GM18505 (cell line): ENCODE data around the gene TAF1D.
"Not testable (repeated sequence)": the region's sequence is repeated elsewhere in the genome, so short reads cannot be mapped to it uniquely, and the experiment has no call there.

Experiments used
- ATAC-seq: cut with Tn5 transposase; IDR thresholded peaks from one replicate; pipeline ENCODE4 v1.9.1; 2021; ENCODE audit not compliant: unreplicated experiment
- POLR2A ChIP-seq: IDR thresholded peaks from 4 replicates; pipeline ENCODE4 v1.6.1; 2011; ENCODE audit warnings: borderline replicate concordance; ENCODE audit not compliant: insufficient read depth, insufficient read length; ENCODE audit errors: extremely low read depth

Gene TAF1D

GRCh38 chr11:93765551-93765950 lies 24.3 kb upstream of the TAF1D start:
- no peak for ATAC-seq
- no peak for TF ChIP-seq POLR2A

DNA sequence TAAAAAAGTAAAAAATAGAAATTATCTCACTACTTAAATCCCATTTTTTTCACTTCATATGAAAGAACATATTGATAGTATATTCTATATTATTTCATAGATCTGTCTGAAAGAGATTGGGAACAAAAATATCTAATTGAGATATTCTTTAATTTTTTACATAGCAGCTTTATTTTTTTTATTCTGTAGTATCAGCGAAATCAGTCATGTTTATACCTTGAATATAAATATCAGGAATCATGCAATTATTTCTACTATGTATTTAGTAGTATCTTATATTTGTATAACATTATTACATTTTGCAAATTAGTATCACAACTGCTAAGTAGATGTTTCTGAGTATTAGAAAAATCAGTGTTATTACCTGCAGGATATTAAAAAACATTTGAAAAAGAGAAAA lies 20.6 kb upstream of the TAF1D start:
- no peak for TF ChIP-seq POLR2A
- no peak for ATAC-seq

DNA sequence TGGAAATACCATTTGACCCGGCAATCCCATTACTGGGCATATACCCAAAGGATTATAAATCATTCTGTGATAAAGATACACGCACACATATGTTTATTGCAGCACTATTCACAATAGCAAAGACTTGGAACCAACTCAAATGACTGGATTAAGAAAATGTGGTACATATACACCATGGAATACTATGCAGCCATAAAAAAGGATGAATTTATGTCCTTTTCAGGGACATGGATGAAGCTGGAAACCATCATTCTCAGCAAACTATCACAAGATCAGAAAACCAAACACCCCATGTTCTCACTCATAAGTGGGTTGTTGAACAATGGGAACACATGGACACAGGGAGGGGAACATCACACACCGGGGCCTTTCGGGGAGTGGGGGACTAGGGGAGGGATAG lies 17.8 kb upstream of the TAF1D start:
- ATAC-seq: not testable (repeated sequence)

DNA sequence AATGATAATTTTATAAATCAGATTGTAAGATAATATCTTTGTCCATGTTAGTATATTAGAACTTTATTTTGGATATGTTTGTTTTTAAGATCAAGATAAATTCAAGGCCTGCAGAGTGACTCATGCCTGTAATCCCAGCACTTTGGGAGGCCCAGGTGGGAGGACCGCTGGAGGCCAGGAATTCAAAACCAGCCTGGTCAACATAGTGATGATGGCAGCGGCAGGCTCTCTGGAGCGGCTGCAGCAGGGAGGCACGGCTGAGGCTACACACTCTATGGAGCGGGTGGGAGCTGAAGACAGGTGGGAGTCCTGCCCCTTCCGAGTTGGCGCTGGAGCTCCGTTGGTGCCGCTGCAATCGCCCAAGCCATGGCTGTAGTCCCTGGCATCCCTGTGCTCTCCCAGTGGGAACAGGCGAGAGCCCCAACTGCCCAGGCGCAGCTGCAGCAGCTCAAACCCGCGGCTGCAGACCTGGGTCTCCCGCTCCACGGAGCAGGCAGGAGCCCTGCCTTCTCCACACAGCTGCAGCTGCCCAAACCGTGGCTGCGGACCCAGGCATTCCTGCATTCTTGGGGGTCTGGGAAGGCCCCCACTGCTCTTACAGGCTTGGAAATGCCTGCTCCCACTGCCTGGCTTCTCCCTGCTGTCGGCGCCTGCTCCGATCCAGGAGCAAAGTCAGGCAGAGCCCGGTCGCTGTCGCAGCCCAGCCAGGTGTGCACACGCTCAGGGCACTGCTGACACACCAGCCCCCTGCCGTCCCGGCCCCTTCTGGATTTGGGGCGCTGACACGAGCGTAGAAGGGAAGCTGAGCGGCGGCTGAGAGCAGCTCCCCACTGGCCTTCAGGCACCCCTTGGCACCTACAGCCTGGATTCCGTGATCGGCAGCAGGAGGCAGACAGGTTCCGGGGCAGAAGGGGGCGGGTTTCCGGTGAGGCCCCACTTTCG lies 16.9 kb upstream of the TAF1D start:
- TF ChIP-seq POLR2A: no peak
- ATAC-seq: no peak

DNA sequence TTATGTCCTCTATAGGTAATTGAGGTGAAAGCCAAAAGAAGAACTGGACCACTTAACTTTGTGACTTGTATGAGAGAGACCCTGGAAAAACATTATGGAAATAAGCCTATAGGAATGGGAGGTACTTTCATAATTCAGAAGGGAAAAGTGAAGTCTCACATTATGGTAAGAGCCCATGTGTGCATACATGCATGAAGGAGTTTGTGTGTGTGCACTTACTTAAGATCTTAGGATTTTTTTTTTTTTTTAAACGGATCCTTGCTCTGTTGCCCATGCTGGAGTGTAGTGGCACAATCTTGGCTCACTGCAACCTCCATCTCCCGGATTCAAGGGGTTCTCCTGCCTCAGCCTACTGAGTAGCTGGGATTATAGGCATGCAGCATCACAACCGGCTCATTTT lies 16.0 kb upstream of the TAF1D start:
- ATAC-seq: no peak
- TF ChIP-seq POLR2A: no peak

DNA sequence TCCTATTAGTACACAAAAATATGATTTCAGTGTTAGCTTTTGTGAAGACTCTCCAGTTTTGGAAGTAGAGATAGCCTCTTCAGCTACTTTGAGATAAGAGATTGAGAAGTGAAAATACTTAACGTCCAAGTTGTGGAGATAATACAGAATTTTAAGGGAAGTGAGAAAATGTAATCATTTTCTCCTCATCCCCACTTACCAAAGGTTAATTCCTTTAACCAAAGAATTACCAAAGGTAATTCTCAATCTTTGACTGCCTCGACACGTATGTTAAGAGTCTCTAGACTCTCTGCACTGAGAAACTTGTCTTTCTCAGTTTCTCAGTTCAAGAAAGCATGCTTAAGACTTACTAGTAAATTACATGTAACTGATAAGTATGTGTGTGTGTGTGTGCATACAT lies 15.5 kb upstream of the TAF1D start:
- TF ChIP-seq POLR2A: no peak
- ATAC-seq: no peak

- no peak for TF ChIP-seq POLR2A
- no peak for ATAC-seq
Observed at GRCh38 chr11:93753241-93753640, 11.9 kb upstream of the TAF1D start.

DNA sequence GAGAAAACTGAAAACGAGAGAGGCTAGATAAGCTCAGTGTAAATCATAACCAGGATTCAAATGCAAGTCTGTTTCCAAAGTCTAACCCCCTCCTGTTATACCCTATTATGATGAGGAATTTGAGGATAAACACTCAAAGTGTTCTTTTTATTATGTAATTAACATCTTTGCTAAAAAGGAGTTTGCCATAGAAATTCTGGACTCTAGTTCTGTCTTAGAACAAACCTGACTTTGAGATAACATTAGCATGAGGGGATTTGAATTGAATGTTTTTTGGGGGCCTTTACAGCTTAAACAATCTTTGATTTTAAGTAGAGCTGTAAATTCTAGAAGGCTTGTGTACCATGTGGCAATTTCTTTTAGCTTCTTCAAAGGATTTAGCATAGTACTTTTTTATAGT lies 9.7 kb upstream of the TAF1D start:
- no peak for ATAC-seq
- TF ChIP-seq POLR2A: no peak

GRCh38 chr11:93747122-93747521 lies 5.8 kb upstream of the TAF1D start:
- TF ChIP-seq POLR2A: no peak
- ATAC-seq: peak; percentile 70

- TF ChIP-seq POLR2A: no peak
- no peak for ATAC-seq
Observed at GRCh38 chr11:93746101-93746500, 4.8 kb upstream of the TAF1D start.

GRCh38 chr11:93745005-93745755 lies 3.9 kb upstream of the TAF1D start:
- not testable (repeated sequence) for ATAC-seq

DNA sequence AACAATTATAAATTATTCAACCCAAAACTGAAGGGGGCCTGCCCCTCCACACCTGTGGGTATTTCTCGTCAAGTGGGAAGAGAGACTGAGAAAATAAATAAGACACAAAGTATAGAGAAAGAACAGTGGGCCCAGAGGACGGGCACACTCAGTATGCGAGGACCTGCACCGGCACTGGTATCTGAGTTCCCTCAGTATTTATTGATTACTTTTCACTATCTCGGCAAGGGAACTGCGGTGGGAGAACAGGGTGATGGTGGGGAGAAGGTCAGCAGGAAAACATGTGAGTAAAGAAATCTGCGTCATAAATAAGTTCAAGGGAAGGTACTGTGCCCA lies 3.3 kb upstream of the TAF1D start:
- no peak for TF ChIP-seq POLR2A
- ATAC-seq: no peak

DNA sequence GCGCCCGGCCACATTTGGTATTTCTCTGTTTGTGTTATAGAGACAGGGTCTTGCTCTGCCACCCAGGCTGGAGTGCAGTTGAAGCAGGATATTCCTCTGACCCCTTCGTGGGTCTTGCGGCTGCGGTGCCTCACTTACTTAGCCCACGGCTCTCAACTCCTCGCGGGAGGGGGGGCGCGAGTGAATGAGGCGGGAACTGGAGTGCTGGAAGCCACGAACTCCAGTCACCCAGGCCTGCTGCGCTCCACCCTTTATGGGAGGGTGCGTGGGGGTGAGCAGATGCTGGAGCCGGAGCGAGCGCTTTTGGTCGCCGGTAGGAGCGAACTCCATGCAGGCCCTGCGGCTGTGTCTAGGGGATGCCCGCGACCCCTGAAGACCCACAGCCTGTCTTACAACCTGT lies 2.0 kb upstream of the TAF1D start:
- TF ChIP-seq POLR2A: no peak
- no peak for ATAC-seq

GRCh38 chr11:93741882-93742226 lies 559 bp upstream of the TAF1D start:
- ATAC-seq: peak; percentile 5
- no peak for TF ChIP-seq POLR2A

DNA sequence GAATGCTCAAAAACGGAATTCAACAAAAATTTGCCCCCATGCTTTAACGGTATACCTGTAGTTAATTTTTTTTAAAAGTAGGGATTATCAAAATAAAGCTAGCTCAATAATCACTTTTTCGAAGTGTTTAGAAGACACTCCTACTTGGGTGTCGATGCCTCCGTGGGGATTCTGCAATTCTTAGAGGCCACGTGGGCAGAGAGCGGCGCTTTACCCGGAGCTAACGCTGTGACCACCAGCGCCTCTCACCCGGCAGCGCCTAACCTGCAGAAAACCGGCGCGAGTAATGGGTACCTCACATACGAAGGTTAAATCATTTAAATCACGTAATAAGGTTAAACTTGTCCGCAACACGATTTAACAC lies 583 bp downstream of the TAF1D start:
- TF ChIP-seq POLR2A: no peak
- peak; percentile 33 for ATAC-seq

DNA sequence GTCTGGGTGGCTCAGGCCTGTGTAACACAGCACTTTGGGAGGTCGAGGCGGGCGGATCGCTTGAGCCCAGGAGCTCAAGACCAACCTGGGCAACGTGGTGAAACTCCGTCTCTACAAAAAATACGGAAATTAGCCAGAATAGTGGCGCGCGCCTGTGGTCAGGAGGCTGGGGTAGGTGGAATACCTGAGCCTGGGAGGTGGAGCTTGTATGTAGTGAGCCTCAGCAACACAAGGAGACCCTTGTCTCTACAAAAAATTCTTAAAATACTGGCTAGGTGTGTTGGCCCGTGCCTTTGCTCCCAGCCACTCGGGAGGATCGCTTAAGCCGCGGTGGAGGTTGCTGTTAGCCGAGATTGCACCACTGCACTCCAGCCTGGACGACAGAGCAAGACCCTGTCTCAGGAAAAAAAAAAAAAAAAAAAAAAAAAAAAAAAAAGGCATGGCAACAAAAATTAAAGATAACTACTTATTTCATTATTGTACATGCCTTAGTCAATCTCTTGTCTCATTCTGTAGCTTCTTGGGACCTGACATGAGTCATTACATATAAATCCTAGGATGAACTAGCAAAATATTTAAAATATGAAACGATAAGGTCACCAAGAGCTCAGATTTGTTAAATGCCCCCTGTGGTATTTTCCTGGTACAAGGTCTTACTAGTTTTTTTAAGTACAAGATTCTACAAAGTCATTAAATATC lies 1.1 kb downstream of the TAF1D start:
- no peak for TF ChIP-seq POLR2A
- no peak for ATAC-seq
